Keratinocyte (primary cell): ENCODE data around the gene CFAP92. TPM values are rescaled to one million over a fixed set of nuclear protein-coding genes. Genes with fewer than 3 reads are reported as not detected.

Experiments
- DNase-seq: peaks from one replicate; pipeline ENCODE4 v3.0.0-alpha.2; 2011; ENCODE audit warnings: low read depth, missing footprints, low spot score
- FAIRE-seq: peaks from 2 replicates; lab custom pipeline; 2011; peaks lifted over from hg19 to GRCh38; lab: Jason Lieb, UNC
- H2AFZ ChIP-seq: 2 replicates; pipeline ENCODE4 v1.6.0; 2012; ENCODE audit warnings: low read length, control low read depth, inconsistent platforms; ENCODE audit not compliant: control insufficient read depth
- H3K27ac ChIP-seq: 2 replicates; pipeline ENCODE4 v1.5.1; 2011; ENCODE audit warnings: low read length; ENCODE audit not compliant: control insufficient read depth, insufficient read depth
- H3K27me3 ChIP-seq: 3 replicates; pipeline ENCODE4 v1.6.0; 2011; ENCODE audit warnings: low read length; ENCODE audit not compliant: control insufficient read depth, insufficient read depth; ENCODE audit errors: extremely low read depth
- H3K36me3 ChIP-seq, 2 experiments: 2 replicates in 1 of 2; 3 replicates in 1 of 2; pipeline ENCODE4 v1.5.1; 2011; ENCODE audit warnings: low read length in 2 of 2, mild to moderate bottlenecking in 1 of 2; ENCODE audit not compliant: control insufficient read depth in 2 of 2, insufficient read depth in 2 of 2; ENCODE audit errors: extremely low read depth in 1 of 2
- H3K4me1 ChIP-seq: 3 replicates; pipeline ENCODE4 v1.5.1; 2011; ENCODE audit warnings: low read length; ENCODE audit not compliant: control insufficient read depth, insufficient read depth; ENCODE audit errors: extremely low read depth
- H3K4me2 ChIP-seq: 3 replicates; pipeline ENCODE4 v1.6.0; 2011; ENCODE audit warnings: low read depth, low read length; ENCODE audit not compliant: control insufficient read depth, insufficient read depth; ENCODE audit errors: extremely low read depth
- H3K4me3 ChIP-seq, 3 experiments: fragments of 200-600 bp in 1 of 3; sonication (generic) in 1 of 3; 2 replicates in 2 of 3; 3 replicates in 1 of 3; pipeline ENCODE4 v1.5.1; 2011 to 2016; ENCODE audit warnings: low read length in 3 of 3, mild to moderate bottlenecking in 3 of 3, control low read depth in 2 of 3, inconsistent platforms in 1 of 3, low read depth in 1 of 3, mixed read lengths in 1 of 3, mixed run types in 1 of 3, moderate library complexity in 1 of 3; ENCODE audit not compliant: control insufficient read depth in 2 of 3, insufficient read depth in 2 of 3; ENCODE audit errors: extremely low read depth in 1 of 3
- H3K79me2 ChIP-seq: 2 replicates; pipeline ENCODE4 v1.6.0; 2012; ENCODE audit warnings: low read length; ENCODE audit not compliant: control insufficient read depth, insufficient read depth
- H3K9ac ChIP-seq: 3 replicates; pipeline ENCODE4 v1.6.0; 2011; ENCODE audit warnings: low read length; ENCODE audit not compliant: control insufficient read depth, insufficient read depth; ENCODE audit errors: extremely low read depth
- H3K9me1 ChIP-seq: 3 replicates; pipeline ENCODE4 v1.6.0; 2011; ENCODE audit warnings: low read length; ENCODE audit not compliant: control insufficient read depth, insufficient read depth; ENCODE audit errors: extremely low read depth
- H3K9me3 ChIP-seq: 2 replicates; pipeline ENCODE4 v1.5.1; 2012; ENCODE audit warnings: low read depth, low read length; ENCODE audit not compliant: control insufficient read depth
- H4K20me1 ChIP-seq: 3 replicates; pipeline ENCODE4 v1.6.0; 2011; ENCODE audit warnings: low read length; ENCODE audit not compliant: control insufficient read depth, insufficient read depth; ENCODE audit errors: extremely low read depth
- CTCF ChIP-seq, 3 experiments: IDR thresholded peaks in 1 of 3; conservative IDR thresholded peaks in 1 of 3; optimal IDR thresholded peaks in 1 of 3; 2 replicates in 2 of 3; 3 replicates in 1 of 3; pipeline versions ENCODE3 to v1.5.1; 2011; ENCODE audit warnings: low read length in 3 of 3, mild to moderate bottlenecking in 3 of 3, moderate library complexity in 2 of 3, control low read depth in 1 of 3, inconsistent platforms in 1 of 3; ENCODE audit not compliant: insufficient read depth in 2 of 3; ENCODE audit errors: extremely low read depth in 1 of 3
- EZH2 ChIP-seq: IDR thresholded peaks from one replicate; pipeline ENCODE4 v1.6.1; 2012; ENCODE audit warnings: inconsistent platforms, mild to moderate bottlenecking, low read length, moderate library complexity
- dilution Hi-C: fragments of 300-500 bp; cut with MboI; formaldehyde crosslinking; loops from one replicate; pipeline ENCODE4 v1.7.0; 2020; ENCODE audit warnings: low sequenced_read_pairs; ENCODE audit not compliant: extremely low pct_ligation_motif_present
- polyA plus RNA-seq, 5 experiments: library from polyadenylated mRNA; depleted of rRNA in 3 of 5; stranded (reverse) in 3 of 5; stranded (forward) in 1 of 5; unstranded in 1 of 5; fragments of >200 nt; gene quantifications; 1 replicate in 1 of 5; 2 replicates in 3 of 5; 3 replicates in 1 of 5; pipeline versions ENCODE4 v1.2.1 to v1.2.3, GENCODE V29; 2011 to 2012; ENCODE audit warnings: missing spikeins in 2 of 5, low read depth in 1 of 5, low replicate concordance in 1 of 5

CFAP92 gene
- polyA plus RNA-seq, 1 donor (not counting 4 experiments of a cell fraction or from before 2014, with no cell fraction given) = 0.26 TPM

GRCh38 chr3:128991355-128991895, 2.5 kb downstream of the CFAP92 start:
- Histone ChIP-seq H3K9me3 (no peaks in the 10 kb centered on the region), H3K4me2 (no peak overlapping the region), H2AFZ (no peak overlapping the region), H3K27me3 (no peaks in the 10 kb centered on the region), H3K27ac (no peak overlapping the region), H3K4me3 (no peak overlapping the region), H3K9ac (no peak overlapping the region), H3K9me1 (no peaks in the 10 kb centered on the region), H3K4me1 (peaks cover 16% of the 10 kb centered on the region), H3K36me3 (no peaks in the 10 kb centered on the region), H3K79me2 (no peaks in the 10 kb centered on the region), H4K20me1 (no peaks in the 10 kb centered on the region)
- no peak for FAIRE-seq
- TF ChIP-seq EZH2 (no peak), CTCF (optimal IDR thresholded peaks at IDR 0.05 in 1 of 3, IDR thresholded peaks at IDR 0.05 in 1 of 3, conservative IDR thresholded peaks at IDR 0.05 in 1 of 3; ENCODE audit: extremely low read depth in 1 of 3, insufficient read depth in 2 of 3, low read length in 3 of 3) (no peak)
- DNase-seq = no peak
- dilution Hi-C loops = no loop called here

- H3K9me3 ChIP-seq = no peaks in the 10 kb centered on the region
- dilution Hi-C loops = no loop called here
- H3K4me2 ChIP-seq = no peak overlapping the region
- no peak for TF ChIP-seq CTCF (optimal IDR thresholded peaks at IDR 0.05 in 1 of 3, IDR thresholded peaks at IDR 0.05 in 1 of 3, conservative IDR thresholded peaks at IDR 0.05 in 1 of 3; ENCODE audit: extremely low read depth in 1 of 3, insufficient read depth in 2 of 3, low read length in 3 of 3)
- no peak for TF ChIP-seq EZH2
- no peak overlapping the region for H3K9ac ChIP-seq
- no peaks in the 10 kb centered on the region for H3K9me1 ChIP-seq
- no peaks in the 10 kb centered on the region for H3K36me3 ChIP-seq
- peaks cover 24% of the 10 kb centered on the region for H3K4me1 ChIP-seq
- no peak overlapping the region for H3K27ac ChIP-seq
- H3K27me3 ChIP-seq = no peaks in the 10 kb centered on the region
- no peak overlapping the region for H2AFZ ChIP-seq
- H4K20me1 ChIP-seq = no peaks in the 10 kb centered on the region
- H3K4me3 ChIP-seq = no peak overlapping the region
- FAIRE-seq (no peak), DNase-seq (no peak)
- H3K79me2 ChIP-seq = no peaks in the 10 kb centered on the region
Observed at GRCh38 chr3:128988286-128988685, 5.6 kb downstream of the CFAP92 start.
